NCI-H1436 treated with DMSO at 0.1 percent for 48 hours (cell line): Measurements from ENCODE around the gene ZIC4.

ENCODE experiments used
- DNase-seq: peaks from one replicate; lab custom pipeline; 2025; lab: John Stamatoyannopoulos, UW

Gene ZIC4

GRCh38 chr3:147351301-147351700 lies 55.0 kb downstream of the ZIC4 start:
- DNase-seq = no peak

DNA sequence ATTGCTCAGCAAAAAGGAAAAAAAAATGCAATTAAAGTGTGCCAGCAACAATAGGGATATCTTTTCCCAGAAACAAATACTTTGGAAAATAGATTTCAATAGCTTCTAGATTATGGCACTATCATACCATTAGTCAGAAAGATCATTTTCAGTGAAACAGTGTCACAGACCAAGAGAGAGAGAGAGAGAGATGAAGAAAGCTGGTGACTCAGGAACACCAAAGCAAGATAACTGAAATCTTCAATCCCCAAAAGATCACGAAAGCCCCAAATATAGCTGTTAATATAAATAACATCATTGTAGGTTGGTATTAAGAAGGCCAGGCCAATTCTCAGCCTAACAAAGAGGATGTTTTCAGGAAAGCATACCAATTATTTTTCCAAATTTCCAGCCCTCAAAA lies 57.4 kb downstream of the ZIC4 start:
- no peak for DNase-seq

DNA sequence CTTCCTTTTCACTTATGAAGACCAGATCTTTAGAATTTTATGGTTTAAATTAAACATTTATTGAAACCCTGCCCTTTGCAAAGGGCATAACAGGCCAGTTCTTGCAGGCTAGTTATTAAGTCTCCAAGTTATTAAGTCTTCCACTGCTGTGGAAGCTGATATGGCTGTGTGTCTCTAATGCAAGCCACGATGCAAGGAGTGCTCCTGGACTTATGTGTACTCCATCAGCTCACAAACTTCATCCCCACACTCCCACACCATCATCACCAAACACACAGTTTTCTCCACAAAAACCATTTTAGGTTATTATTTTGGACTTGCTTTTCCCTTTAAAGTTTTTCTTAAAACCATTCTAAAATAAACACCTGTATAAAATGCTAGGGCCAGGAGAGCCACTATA lies 62.4 kb downstream of the ZIC4 start:
- no peak for DNase-seq

GRCh38 chr3:147341727-147342126 lies 64.6 kb downstream of the ZIC4 start:
- DNase-seq = no peak

DNA sequence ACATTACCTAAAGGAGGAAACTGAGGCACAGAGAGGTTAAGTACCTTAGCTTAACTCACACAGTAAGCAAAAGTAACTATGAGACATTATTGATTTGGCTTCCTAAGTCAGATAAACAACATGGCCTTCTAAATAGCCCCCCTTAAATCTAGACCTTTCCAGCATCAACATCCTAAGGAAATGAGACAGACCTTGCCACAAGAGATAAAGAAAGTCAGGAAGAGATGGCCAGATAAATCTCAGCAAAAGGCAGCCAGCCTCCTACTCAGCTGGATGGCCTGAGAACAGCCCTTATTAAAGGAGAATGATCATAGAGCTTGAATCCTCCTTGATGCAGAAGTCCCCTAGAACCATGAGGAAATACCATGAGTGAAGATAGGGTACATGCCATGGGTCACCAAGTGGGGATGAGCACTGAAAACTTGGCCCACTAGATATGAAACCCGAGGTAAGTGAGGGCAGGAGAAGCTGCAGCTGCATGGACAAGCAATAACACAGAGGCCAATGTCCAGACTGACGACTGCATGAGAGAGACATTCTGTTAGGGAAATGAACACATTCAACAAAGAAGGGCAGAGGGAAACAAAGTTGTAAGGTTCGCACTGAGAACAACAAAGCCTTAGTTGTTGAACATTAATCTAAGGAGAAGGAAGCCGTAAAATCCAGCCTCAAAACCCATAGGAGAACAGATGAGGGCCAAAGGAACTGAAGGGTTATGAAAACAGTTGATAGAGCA lies 69.6 kb downstream of the ZIC4 start:
- DNase-seq = no peak
